Activated CD4-positive, CD25-positive, alpha-beta regulatory T cell treated with anti-CD3 and anti-CD28 coated beads, Interleukin-2, amount 50 U/mL, for 24 hours (primary cell): Measurements from ENCODE around the gene PKLR.
"Not testable (repeated sequence)": the region's sequence is repeated elsewhere in the genome, so short reads cannot be mapped to it uniquely, and the experiment has no call there.

Experiments
- ATAC-seq, 2 donors: fragments of 150-1000 bp; cut with Tn5 transposase; one replicate each; pipeline ENCODE4 v1.10.0; 2021; ENCODE audit warnings: mild to moderate bottlenecking in 1 of 2, moderate library complexity in 1 of 2

PKLR gene

DNA sequence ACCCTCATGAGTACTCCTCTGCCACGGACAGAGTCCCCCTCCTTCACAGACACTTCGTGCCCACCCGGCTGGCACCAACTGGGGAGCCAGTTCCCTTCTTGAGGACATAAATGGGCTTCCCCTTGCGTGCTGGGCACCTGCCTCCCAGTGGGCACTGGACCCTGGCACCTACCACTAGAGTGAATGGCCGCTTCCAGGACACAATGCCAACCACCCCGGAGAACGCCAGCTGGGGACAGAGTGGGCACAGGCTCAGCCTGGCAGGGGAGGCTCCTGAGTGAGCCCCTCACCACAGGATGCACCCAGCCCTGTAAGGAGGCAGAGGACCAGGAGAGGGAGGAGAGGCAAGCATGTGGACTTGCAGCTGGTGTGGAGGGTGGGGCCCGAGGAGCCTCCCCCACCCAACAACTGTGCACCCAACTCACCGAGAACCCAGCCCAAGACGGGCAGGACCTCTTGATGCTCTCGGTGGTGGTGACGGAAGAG is 47.0 kb downstream of the PKLR start:
- ATAC-seq = no peak

DNA sequence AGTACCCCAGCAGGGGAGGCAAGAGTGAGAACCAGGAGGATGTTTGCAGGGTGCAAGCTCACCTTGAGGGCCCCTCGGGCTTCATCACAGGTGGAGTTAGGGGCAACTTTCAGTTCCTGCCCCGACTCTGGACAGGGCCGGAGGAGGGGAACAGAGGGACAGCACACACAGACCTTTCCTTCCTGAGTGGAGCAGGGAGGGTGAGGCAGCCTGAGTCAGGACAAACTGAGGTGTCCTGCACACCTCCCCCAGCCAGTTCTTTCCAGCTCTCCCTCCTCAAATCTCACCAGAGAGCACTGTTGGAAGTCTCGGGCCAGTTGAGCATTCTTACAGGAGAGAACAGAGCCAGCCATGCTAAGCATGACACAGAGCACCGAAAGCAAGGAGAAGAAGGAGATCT is 47.4 kb downstream of the PKLR start:
- no peak for ATAC-seq

DNA sequence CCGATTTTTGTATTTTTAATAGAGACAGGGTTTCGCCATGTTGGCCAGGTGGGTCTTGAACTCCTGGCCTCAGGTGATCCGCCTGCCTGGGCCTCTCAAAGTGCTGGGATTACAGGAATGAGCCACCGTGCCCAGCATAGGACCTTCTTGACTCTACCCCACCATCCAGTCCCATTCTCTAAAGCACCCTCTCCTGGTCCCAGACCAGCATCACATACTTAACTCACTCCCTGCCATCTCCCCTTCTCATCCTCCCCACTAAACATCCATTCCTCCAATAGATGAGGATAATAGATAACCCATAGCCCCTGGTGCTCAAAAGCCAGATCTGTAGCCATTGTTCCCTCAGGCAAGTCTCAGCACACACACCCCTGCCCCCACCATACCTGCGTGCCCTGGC is 48.0 kb downstream of the PKLR start:
- no peak for ATAC-seq

DNA sequence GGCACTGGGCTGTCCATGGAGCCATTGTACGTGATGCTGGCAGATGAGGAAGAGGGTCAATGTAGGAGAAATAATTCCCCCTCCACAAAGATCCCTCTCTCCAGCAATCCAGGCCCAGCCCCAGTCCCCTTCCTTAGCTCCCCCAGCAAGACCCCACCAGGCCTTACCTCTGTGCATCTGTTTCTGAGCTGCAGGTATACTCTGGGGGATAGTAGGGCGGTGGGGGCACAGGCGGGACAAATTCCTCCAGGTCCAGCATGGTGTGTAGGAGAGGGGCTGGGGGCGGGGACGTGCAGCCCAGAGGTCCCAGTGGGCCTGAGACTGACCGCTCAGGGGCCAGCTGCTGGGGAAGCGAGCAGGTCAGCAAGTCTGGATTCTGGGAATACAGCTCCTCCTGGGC is 49.7 kb downstream of the PKLR start:
- ATAC-seq = no peak

DNA sequence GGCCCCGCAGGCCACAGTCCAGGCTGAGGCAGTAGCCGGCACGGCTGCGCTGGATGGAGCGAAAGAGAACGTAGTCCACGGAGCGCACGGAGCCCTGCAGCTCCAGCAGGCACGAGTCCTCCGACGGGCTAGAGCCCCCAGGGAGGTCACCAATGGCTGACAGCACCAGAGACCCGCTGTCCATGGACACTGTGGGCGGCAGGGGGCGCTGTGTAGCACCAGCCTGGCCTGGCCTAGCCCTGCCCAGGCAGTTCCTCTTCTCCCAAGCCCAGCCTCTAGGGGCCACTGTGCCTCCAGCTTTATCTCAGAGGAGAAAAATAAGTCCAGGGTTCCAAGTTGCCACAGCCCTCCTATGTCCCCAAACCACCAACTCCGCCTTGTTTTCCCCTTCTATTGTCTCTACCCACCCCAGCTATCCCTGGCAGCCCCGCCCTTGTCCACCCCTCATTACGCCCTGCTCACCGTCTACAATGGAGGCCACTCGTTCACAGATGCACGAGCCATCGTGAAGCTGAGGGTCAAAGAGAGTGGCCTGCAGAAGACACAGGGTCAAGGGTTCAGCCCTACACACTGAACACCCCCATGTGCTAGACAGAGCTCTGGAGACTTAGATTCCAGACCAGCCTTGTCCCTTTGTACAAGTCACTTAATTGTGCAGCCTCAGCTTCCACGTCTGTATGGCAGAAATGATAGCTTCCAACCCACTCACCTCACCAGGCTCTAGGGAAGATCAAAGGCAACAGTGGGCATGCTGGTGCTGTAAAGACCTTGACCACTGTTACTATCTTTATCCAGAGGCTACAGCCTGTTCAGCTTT is 50.4 kb downstream of the PKLR start:
- peak; percentile 95 to 97 for ATAC-seq

DNA sequence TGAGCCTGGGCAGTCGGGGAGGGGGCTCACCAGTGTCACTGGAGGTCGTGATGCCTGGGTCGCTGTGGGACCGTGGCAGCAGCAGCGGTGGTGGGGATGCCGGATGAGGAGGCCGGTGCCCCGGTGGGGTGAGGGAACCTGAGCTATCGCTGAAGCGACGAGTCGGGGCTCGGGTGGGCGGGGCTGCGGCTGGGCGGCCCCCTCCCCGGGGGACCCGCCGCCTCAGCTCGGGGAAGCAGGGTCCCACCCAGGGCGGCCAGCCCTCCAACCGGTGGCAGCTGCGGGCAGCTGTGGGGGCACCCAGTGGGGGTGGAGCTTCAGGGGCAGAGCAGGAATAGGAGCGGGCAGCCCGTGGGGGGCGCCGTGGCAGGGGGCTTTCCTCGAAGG is 51.0 kb downstream of the PKLR start:
- peak in 1 of 2 donors; percentile 3 for ATAC-seq

DNA sequence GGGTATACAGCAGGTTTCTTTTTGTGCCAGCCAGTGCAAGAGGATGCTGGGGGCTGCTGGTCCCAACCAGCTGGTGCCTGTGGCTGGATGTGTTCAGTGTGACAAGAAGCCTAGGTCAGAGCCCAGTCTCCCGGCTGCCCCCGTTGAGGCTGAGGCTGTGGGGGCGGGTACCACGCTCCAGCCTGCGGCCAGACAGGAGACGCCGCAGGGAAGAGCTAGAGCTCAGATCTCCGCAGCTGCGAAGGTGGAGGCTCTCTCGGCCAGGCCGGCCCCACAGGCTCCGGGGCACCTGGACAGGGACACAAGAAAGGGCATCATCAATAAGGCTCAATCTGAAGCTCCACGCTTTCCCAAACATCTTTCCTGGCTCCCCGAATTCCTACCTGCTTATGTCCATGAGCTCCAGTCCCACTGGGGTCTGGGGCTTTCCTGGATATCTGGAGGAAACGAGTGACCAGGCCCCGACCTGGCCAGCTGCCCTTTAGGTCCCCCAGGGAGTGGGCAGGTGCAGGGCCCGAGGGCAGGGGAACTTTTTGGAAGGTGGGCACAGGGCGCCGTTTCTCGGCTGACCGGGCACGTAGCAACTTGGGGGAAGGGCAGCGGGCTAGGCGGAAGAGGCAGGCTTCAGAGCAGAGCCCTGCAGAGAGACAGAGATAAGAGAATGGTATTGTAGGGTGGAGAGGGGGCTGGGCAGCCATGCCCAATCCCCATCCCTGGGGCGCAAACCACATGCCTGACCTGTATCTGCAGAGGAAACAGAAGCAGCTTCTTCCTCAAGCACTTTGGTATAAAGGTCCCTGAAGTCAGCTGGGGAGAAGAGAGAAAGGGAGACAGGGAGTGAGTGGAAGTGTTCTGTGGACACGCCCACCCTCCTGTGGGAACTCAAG is 53.3 kb downstream of the PKLR start:
- ATAC-seq = no peak

DNA sequence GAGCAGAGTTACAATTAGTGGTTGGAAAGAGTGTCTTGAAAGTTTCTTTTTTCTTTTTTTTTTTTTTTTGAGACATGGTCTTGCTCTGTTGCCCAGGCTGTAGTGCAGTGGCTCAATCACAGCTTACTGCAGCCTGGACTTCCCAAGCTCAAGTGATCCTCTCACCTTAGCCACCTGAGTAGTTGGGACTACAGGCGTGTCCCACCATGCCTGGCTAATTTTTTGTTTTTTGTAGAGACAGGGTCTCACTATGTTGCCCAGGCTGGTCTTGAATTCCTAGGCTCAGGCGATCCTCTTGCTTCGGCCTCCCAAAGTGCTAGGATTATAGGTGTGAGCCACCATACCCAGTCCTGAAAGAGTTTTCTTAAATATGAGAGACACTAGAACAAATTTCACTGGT is 54.4 kb downstream of the PKLR start:
- not testable (repeated sequence) for ATAC-seq

- no peak for ATAC-seq
Observed at GRCh38 chr1:155245163-155245524, 56.1 kb downstream of the PKLR start.

GRCh38 chr1:155244368-155245162 is 56.7 kb downstream of the PKLR start:
- peak; percentile 89 to 92 for ATAC-seq

- ATAC-seq = no peak
Observed at GRCh38 chr1:155242805-155243358, 58.4 kb downstream of the PKLR start.

- no peak for ATAC-seq
Observed at GRCh38 chr1:155241841-155242264, 59.4 kb downstream of the PKLR start.

DNA sequence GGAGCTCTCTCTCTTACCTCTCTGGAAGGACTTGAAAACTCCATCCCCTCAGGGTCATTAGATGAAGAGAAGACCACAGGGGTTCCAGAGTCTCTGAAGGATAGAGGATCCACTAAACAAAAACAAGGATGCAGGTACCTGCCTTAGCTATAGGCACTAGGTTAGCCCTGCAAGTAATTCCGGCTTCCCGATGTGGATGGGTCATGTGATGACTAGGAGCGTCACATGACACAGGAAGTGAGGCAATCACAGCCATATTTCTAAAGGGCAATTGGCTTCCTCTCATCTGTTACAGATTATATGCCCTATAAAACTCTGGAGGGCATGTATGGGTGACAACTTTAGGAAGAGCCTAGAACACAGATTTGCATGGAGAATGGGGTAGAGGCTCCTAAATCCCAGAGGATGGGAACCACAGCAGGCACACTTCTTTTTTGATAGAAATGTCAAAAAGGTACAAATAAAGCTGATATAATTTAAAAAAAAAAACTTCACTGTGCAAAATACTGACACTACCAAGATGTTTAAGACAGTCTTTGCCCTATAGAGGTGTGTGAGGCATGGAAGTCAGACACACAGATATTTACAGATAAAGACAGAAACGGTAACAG is 60.1 kb downstream of the PKLR start:
- ATAC-seq = peak; percentile 51 to 65
